Fibroblast of lung (primary cell): ENCODE results near the gene CA5A. TPM values are rescaled to one million over a fixed set of nuclear protein-coding genes. Genes with fewer than 3 reads are reported as not detected.

Experiments used
- DNase-seq, 2 donors: peaks; one replicate each; pipeline versions ENCODE4 v3.0.0 to v3.0.0-alpha.2; 2010; ENCODE audit warnings: low read depth in 2 of 2
- H2AFZ ChIP-seq: 2 replicates; pipeline ENCODE4 v1.5.1; 2012; ENCODE audit warnings: low read length, control low read depth, inconsistent platforms
- H3K27ac ChIP-seq: 2 replicates; pipeline ENCODE4 v1.5.1; 2011; ENCODE audit warnings: low read length, control low read depth; ENCODE audit not compliant: insufficient read depth
- H3K27me3 ChIP-seq: 2 replicates; pipeline ENCODE4 v1.5.1; 2011; ENCODE audit warnings: mild to moderate bottlenecking, low read length; ENCODE audit not compliant: control insufficient read depth, insufficient read depth
- H3K36me3 ChIP-seq: 2 replicates; pipeline ENCODE4 v1.5.1; 2011; ENCODE audit warnings: low read length; ENCODE audit not compliant: control insufficient read depth, insufficient read depth
- H3K4me1 ChIP-seq: 2 replicates; pipeline ENCODE4 v1.5.1; 2011; ENCODE audit warnings: low read length; ENCODE audit not compliant: control insufficient read depth, insufficient read depth; ENCODE audit errors: extremely low read depth
- H3K4me2 ChIP-seq: 2 replicates; pipeline ENCODE4 v1.5.1; 2011; ENCODE audit warnings: low read length, control low read depth; ENCODE audit not compliant: insufficient read depth; ENCODE audit errors: extremely low read depth
- H3K4me3 ChIP-seq, 4 experiments: fragments of 200-600 bp in 1 of 4; sonication (generic) in 1 of 4; replicated peaks in 1 of 4; 2 replicates each; pipeline ENCODE4 v1.5.1; 2011 to 2016; ENCODE audit warnings: low read length in 4 of 4, low read depth in 3 of 4, mild to moderate bottlenecking in 3 of 4, control low read depth in 2 of 4, inconsistent platforms in 1 of 4, mixed read lengths in 1 of 4; ENCODE audit not compliant: insufficient read depth in 1 of 4; ENCODE audit errors: control extremely low read depth in 1 of 4
- H3K79me2 ChIP-seq: 2 replicates; pipeline ENCODE4 v1.5.1; 2012; ENCODE audit warnings: mild to moderate bottlenecking, low read length, inconsistent platforms; ENCODE audit not compliant: control insufficient read depth, insufficient read depth
- H3K9ac ChIP-seq: 2 replicates; pipeline ENCODE4 v1.5.1; 2011; ENCODE audit warnings: mild to moderate bottlenecking, low read length, control low read depth; ENCODE audit not compliant: insufficient read depth
- H3K9me3 ChIP-seq: 2 replicates; pipeline ENCODE4 v1.5.1; 2012; ENCODE audit warnings: low read depth, low read length; ENCODE audit not compliant: control insufficient read depth, insufficient read depth
- H4K20me1 ChIP-seq: 2 replicates; pipeline ENCODE4 v1.5.1; 2011; ENCODE audit warnings: low read length; ENCODE audit not compliant: control insufficient read depth, insufficient read depth; ENCODE audit errors: extremely low read depth
- EZH2 ChIP-seq: IDR thresholded peaks from 2 replicates; pipeline ENCODE4 v1.5.1; 2012; ENCODE audit warnings: low read length, control low read depth, mild to moderate bottlenecking; ENCODE audit errors: missing control alignments
- polyA plus RNA-seq, 2 donors: library from polyadenylated mRNA; depleted of rRNA in 1 of 2; stranded (reverse) in 1 of 2; unstranded in 1 of 2; fragments of >200 nt; gene quantifications; 2 replicates each; pipeline ENCODE4 v1.2.1, GENCODE V29; 2011 to 2012; ENCODE audit warnings: missing spikeins in 1 of 2
- total RNA-seq: library from RNA; depleted of rRNA; stranded (reverse); fragments of >200 nt; gene quantifications from 2 replicates; pipeline ENCODE4 v1.2.1, GENCODE V29; 2014
- TF ChIP-seq, protein P1 (sequence below), 2 donors: IDR thresholded peaks in 1 of 2; conservative IDR thresholded peaks in 1 of 2; 1 replicate in 1 of 2; 2 replicates in 1 of 2; pipeline ENCODE4 v1.5.1; 2011 to 2012; ENCODE audit warnings: low read length in 2 of 2, control low read depth in 1 of 2, inconsistent platforms in 1 of 2, low read depth in 1 of 2, mild to moderate bottlenecking in 1 of 2

The CA5A gene
- total and polyA plus RNA-seq, 2 donors (not counting 1 experiment from before 2014, with no cell fraction given) = not detected

DNA sequence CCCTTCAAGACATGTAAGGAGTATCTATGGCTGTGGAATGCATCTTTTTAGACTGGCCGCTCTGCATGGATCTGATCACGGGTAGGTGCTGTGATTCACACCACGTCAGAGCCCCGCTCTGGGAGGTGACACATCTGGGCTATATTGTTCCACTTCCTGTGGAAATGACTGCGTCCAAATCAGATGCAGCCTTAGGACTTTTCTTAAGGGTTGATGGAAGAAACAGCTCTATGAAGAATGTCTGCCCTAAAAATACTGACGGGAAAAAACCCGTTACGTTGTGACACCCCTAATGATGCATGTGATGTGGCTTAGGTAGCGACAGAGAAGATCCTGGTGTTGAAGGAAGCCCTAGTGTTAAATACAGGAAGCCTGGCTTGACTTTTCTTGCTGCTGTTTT is 27.1 kb upstream of the CA5A start:
- Histone ChIP-seq H4K20me1 (no peaks in the 10 kb centered on the region), H3K79me2 (peaks cover 43% of the 10 kb centered on the region), H3K9ac (no peak overlapping the region), H3K4me2 (no peak overlapping the region), H2AFZ (no peak overlapping the region), H3K27ac (no peak overlapping the region), H3K27me3 (no peaks in the 10 kb centered on the region), H3K4me1 (peaks cover 8% of the 10 kb centered on the region), H3K9me3 (no peaks in the 10 kb centered on the region), H3K36me3 (no peaks in the 10 kb centered on the region), H3K4me3 (no peak overlapping the region)
- no peak for TF ChIP-seq EZH2
- TF ChIP-seq, protein P1, sequence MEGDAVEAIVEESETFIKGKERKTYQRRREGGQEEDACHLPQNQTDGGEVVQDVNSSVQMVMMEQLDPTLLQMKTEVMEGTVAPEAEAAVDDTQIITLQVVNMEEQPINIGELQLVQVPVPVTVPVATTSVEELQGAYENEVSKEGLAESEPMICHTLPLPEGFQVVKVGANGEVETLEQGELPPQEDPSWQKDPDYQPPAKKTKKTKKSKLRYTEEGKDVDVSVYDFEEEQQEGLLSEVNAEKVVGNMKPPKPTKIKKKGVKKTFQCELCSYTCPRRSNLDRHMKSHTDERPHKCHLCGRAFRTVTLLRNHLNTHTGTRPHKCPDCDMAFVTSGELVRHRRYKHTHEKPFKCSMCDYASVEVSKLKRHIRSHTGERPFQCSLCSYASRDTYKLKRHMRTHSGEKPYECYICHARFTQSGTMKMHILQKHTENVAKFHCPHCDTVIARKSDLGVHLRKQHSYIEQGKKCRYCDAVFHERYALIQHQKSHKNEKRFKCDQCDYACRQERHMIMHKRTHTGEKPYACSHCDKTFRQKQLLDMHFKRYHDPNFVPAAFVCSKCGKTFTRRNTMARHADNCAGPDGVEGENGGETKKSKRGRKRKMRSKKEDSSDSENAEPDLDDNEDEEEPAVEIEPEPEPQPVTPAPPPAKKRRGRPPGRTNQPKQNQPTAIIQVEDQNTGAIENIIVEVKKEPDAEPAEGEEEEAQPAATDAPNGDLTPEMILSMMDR (conservative IDR thresholded peaks at IDR 0.05 in 1 of 2, IDR thresholded peaks at IDR 0.05 in 1 of 2; ENCODE audit: low read depth in 1 of 2, low read length in 2 of 2) = no peak
- DNase-seq = peak; percentile 56 to 94

GRCh38 chr16:87961623-87962022 is 25.3 kb upstream of the CA5A start:
- DNase-seq = no peak
- H3K79me2 ChIP-seq = peaks cover 56% of the 10 kb centered on the region

DNA sequence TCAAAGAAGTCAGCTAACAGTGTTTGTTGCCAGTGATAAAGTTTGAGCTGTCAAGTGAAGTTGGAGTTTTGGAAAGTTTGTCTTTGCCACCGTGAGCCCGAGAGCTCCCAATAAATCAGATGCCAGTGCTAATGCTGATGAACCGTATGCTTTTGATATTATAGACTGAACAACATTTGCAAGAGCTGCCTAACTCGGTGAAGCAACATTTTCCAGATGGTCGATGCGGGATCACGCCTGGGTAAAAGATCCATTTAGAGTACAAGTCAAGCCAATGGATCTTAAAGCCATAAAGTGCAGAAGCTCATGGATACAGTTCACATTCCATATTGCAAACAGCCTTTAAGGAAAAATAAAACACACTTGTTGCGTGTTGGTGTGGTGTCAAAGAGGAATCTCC is 24.5 kb upstream of the CA5A start:
- TF ChIP-seq, protein P1 (conservative IDR thresholded peaks at IDR 0.05 in 1 of 2, IDR thresholded peaks at IDR 0.05 in 1 of 2; ENCODE audit: low read depth in 1 of 2, low read length in 2 of 2) = no peak
- TF ChIP-seq EZH2 = no peak
- no peaks in the 10 kb centered on the region for H3K27me3 ChIP-seq
- no peak overlapping the region for H3K27ac ChIP-seq
- H3K79me2 ChIP-seq = peaks cover 62% of the 10 kb centered on the region
- H4K20me1 ChIP-seq = no peaks in the 10 kb centered on the region
- H2AFZ ChIP-seq = no peak overlapping the region
- H3K4me1 ChIP-seq = peaks cover 12% of the 10 kb centered on the region
- no peak overlapping the region for H3K9ac ChIP-seq
- peaks cover 3% of the 10 kb centered on the region for H3K36me3 ChIP-seq
- no peak overlapping the region for H3K4me3 ChIP-seq
- H3K9me3 ChIP-seq = no peaks in the 10 kb centered on the region
- no peak overlapping the region for H3K4me2 ChIP-seq
- peak in 1 of 2 donors; percentile 48 for DNase-seq

More at GRCh38 chr16:87961623-87962022, 25.3 kb upstream of the CA5A start:
- Histone ChIP-seq H3K27ac (no peak overlapping the region), H3K9me3 (no peaks in the 10 kb centered on the region), H3K27me3 (no peaks in the 10 kb centered on the region), H3K9ac (no peak overlapping the region), H3K4me1 (peaks cover 8% of the 10 kb centered on the region), H3K4me3 (no peak overlapping the region), H3K4me2 (no peak overlapping the region), H2AFZ (no peak overlapping the region), H3K36me3 (peaks cover 3% of the 10 kb centered on the region), H4K20me1 (no peaks in the 10 kb centered on the region)
- TF ChIP-seq, protein P1 (conservative IDR thresholded peaks at IDR 0.05 in 1 of 2, IDR thresholded peaks at IDR 0.05 in 1 of 2; ENCODE audit: low read depth in 1 of 2, low read length in 2 of 2) = no peak
- TF ChIP-seq EZH2 = no peak
